Sigmoid colon (tissue), 4 donors: ENCODE measurements around the gene PLA2G4D.

Source experiments
- CTCF ChIP-seq, 4 experiments: fragments of 450-650 bp in 3 of 4; fragments of 200-600 bp in 1 of 4; IDR thresholded peaks; one replicate each; pipeline ENCODE4 v1.5.1; 2016 to 2019; ENCODE audit warnings: antibody characterized with exemption in 4 of 4, mild to moderate bottlenecking in 3 of 4, moderate library complexity in 2 of 4
- EP300 ChIP-seq, 4 donors: sonication (generic); formaldehyde crosslinking; IDR thresholded peaks; one replicate each; pipeline ENCODE4 v1.6.1; 2017; ENCODE audit warnings: antibody characterized with exemption in 4 of 4
- POLR2A ChIP-seq, 2 donors: fragments of 450-650 bp; IDR thresholded peaks; one replicate each; pipeline ENCODE4 v1.6.1; 2016; ENCODE audit warnings: antibody characterized with exemption in 2 of 2, mild to moderate bottlenecking in 2 of 2, moderate library complexity in 2 of 2
- POLR2AphosphoS5 ChIP-seq, 4 donors: sonication (generic); formaldehyde crosslinking; IDR thresholded peaks; one replicate each; pipeline ENCODE4 v1.6.1; 2017; ENCODE audit warnings: antibody characterized with exemption in 4 of 4

GRCh38 chr15:42068601-42069000, 25.8 kb downstream of the PLA2G4D start:
- TF ChIP-seq CTCF (IDR thresholded peaks at IDR 0.05) (no peak), EP300 (IDR thresholded peaks at IDR 0.05) (no peak), POLR2A (IDR thresholded peaks at IDR 0.05) (no peak), POLR2AphosphoS5 (IDR thresholded peaks at IDR 0.05) (no peak)
